WTC11 (cell line): Measurements from ENCODE around the gene SLC6A14. TPM values are rescaled to one million over a fixed set of nuclear protein-coding genes. Genes with fewer than 3 reads are reported as not detected.

Experiments
- ATAC-seq: fragments of 200-7000 bp; cut with Tn5 transposase; 2 replicates; pipeline ENCODE4 v1.10.0; 2021; ENCODE audit warnings: mild to moderate bottlenecking, moderate library complexity
- CTCF ChIA-PET: fragments of 300-600 bp; sonication (Branson Sonifier 250); formaldehyde crosslinking; loops from one replicate; lab custom pipeline; 2021; ENCODE audit warnings: antibody characterized with exemption; lab: Charles Lee
- POLR2A ChIA-PET: fragments of 350-600 bp; sonication (Branson Sonifier 250); formaldehyde crosslinking; loops from one replicate; lab custom pipeline; 2021; ENCODE audit warnings: antibody characterized with exemption; lab: Charles Lee
- DNase-seq: peaks from one replicate; pipeline ENCODE4 v3.0.0; 2021; ENCODE audit warnings: low spot score
- H3K27ac Mint-ChIP-seq: 2 replicates; pipeline ENCODE4 v1.8.0; 2021; ENCODE audit warnings: mixed read lengths
- H3K27me3 Mint-ChIP-seq: 2 replicates; pipeline ENCODE4 v1.8.0; 2021; ENCODE audit warnings: low read depth, mild to moderate bottlenecking, moderate library complexity, mixed read lengths
- H3K36me3 Mint-ChIP-seq: 2 replicates; pipeline ENCODE4 v1.8.0; 2021; ENCODE audit warnings: mixed read lengths
- H3K4me1 Mint-ChIP-seq: 2 replicates; pipeline ENCODE4 v1.8.0; 2022; ENCODE audit warnings: mixed read lengths
- H3K4me3 Mint-ChIP-seq: 2 replicates; pipeline ENCODE4 v1.8.0; 2021; ENCODE audit warnings: mild to moderate bottlenecking, moderate library complexity, mixed read lengths
- H3K9me3 Mint-ChIP-seq: 2 replicates; pipeline ENCODE4 v1.8.0; 2021; ENCODE audit warnings: mixed read lengths
- AR ChIP-seq: fragments of 250-450 bp; sonication (Bioruptor Pico); IDR thresholded peaks from 2 replicates; pipeline ENCODE4 v1.9.0; 2021; ENCODE audit warnings: mild to moderate bottlenecking
- ATF1 ChIP-seq: sonication (generic); formaldehyde crosslinking; IDR thresholded peaks from 2 replicates; pipeline ENCODE4 v1.8.1; 2023; ENCODE audit warnings: mild to moderate bottlenecking, moderate library complexity, missing genetic modification reagents
- ELF4 ChIP-seq: sonication (generic); formaldehyde crosslinking; IDR thresholded peaks from 2 replicates; pipeline ENCODE4 v1.8.1; 2022; ENCODE audit warnings: low read depth, mild to moderate bottlenecking, moderate library complexity, missing genetic modification reagents
- ERG ChIP-seq: fragments of 250-450 bp; sonication (Bioruptor Pico); IDR thresholded peaks from 2 replicates; pipeline ENCODE4 v1.8.0; 2021; ENCODE audit warnings: mild to moderate bottlenecking
- ETV6 ChIP-seq: sonication (generic); formaldehyde crosslinking; IDR thresholded peaks from 2 replicates; pipeline ENCODE4 v1.8.1; 2022; ENCODE audit warnings: mild to moderate bottlenecking, missing genetic modification reagents
- FOXK1 ChIP-seq: sonication (generic); formaldehyde crosslinking; IDR thresholded peaks from 2 replicates; pipeline ENCODE4 v1.8.0; 2022; ENCODE audit warnings: mild to moderate bottlenecking, moderate library complexity, missing genetic modification reagents
- HMGXB4 ChIP-seq: sonication (generic); formaldehyde crosslinking; IDR thresholded peaks from 2 replicates; pipeline ENCODE4 v1.8.1; 2023; ENCODE audit warnings: mild to moderate bottlenecking, moderate library complexity, missing genetic modification reagents
- JAZF1 ChIP-seq: fragments of 250-450 bp; sonication (Bioruptor Pico); IDR thresholded peaks from 2 replicates; pipeline ENCODE4 v1.9.0; 2021; ENCODE audit warnings: moderate library complexity, mild to moderate bottlenecking, inconsistent platforms
- JUN ChIP-seq: sonication (generic); formaldehyde crosslinking; IDR thresholded peaks from 2 replicates; pipeline ENCODE4 v1.8.0; 2023; ENCODE audit warnings: mild to moderate bottlenecking, missing genetic modification reagents
- MAX ChIP-seq: sonication (generic); formaldehyde crosslinking; IDR thresholded peaks from 2 replicates; pipeline ENCODE4 v1.8.0; 2022; ENCODE audit warnings: mild to moderate bottlenecking, missing genetic modification reagents
- MYBL2 ChIP-seq: sonication (generic); formaldehyde crosslinking; IDR thresholded peaks from 2 replicates; pipeline ENCODE4 v1.8.1; 2023; ENCODE audit warnings: mild to moderate bottlenecking, moderate library complexity, missing genetic modification reagents
- NR1H2 ChIP-seq: sonication (generic); formaldehyde crosslinking; IDR thresholded peaks from 2 replicates; pipeline ENCODE4 v1.9.0; 2021; ENCODE audit warnings: mild to moderate bottlenecking, moderate library complexity, missing genetic modification reagents
- SMAD3 ChIP-seq: sonication (generic); formaldehyde crosslinking; IDR thresholded peaks from 2 replicates; pipeline ENCODE4 v1.8.0; 2022; ENCODE audit warnings: missing genetic modification reagents, mild to moderate bottlenecking, borderline replicate concordance
- SMAD4 ChIP-seq: sonication (generic); formaldehyde crosslinking; IDR thresholded peaks from 2 replicates; pipeline ENCODE4 v1.8.0; 2022; ENCODE audit warnings: mild to moderate bottlenecking, missing genetic modification reagents
- TEAD4 ChIP-seq: sonication (generic); formaldehyde crosslinking; IDR thresholded peaks from 2 replicates; pipeline ENCODE4 v1.8.0; 2022; ENCODE audit warnings: mild to moderate bottlenecking, missing genetic modification reagents
- ZBTB21 ChIP-seq: sonication (generic); formaldehyde crosslinking; IDR thresholded peaks from 2 replicates; pipeline ENCODE4 v1.8.1; 2023; ENCODE audit warnings: mild to moderate bottlenecking, missing genetic modification reagents, borderline replicate concordance
- ZNF281 ChIP-seq: sonication (generic); formaldehyde crosslinking; IDR thresholded peaks from 2 replicates; pipeline ENCODE4 v1.8.0; 2023; ENCODE audit warnings: mild to moderate bottlenecking, missing genetic modification reagents
- ZNF671 ChIP-seq: fragments of 250-450 bp; sonication (Bioruptor Pico); IDR thresholded peaks from 2 replicates; pipeline ENCODE4 v1.8.0; 2021; ENCODE audit warnings: mild to moderate bottlenecking
- ZSCAN18 ChIP-seq: fragments of 250-450 bp; sonication (Bioruptor Pico); IDR thresholded peaks from 2 replicates; pipeline ENCODE4 v2.1.2; 2022; ENCODE audit warnings: mild to moderate bottlenecking, moderate library complexity
- total RNA-seq: library from RNA; stranded (reverse); gene quantifications from 3 replicates; pipeline ENCODE4 v1.2.3, GENCODE V29; 2021

SLC6A14 gene
- total RNA-seq, 1 experiment from 2014 or later = 0.07 TPM

- ATAC-seq = no peak
- POLR2A ChIA-PET = no interaction called here
- H3K4me3 Mint-ChIP-seq = no peak overlapping the region
- H3K4me1 Mint-ChIP-seq = no peaks in the 10 kb centered on the region
- H3K27ac Mint-ChIP-seq = no peak overlapping the region
- H3K36me3 Mint-ChIP-seq = no peaks in the 10 kb centered on the region
- H3K27me3 Mint-ChIP-seq = no peaks in the 10 kb centered on the region
- no peak for TF ChIP-seq ATF1 (CRISPR knock-in tag)
- TF ChIP-seq JUN (CRISPR knock-in tag) = no peak
- no peak for TF ChIP-seq ZNF671 (CRISPR knock-in tag)
- TF ChIP-seq ETV6 (CRISPR knock-in tag) = no peak
- TF ChIP-seq HMGXB4 = no peak
- no peak for TF ChIP-seq MYBL2 (CRISPR knock-in tag)
- no peak for TF ChIP-seq SMAD4 (CRISPR knock-in tag)
- TF ChIP-seq NR1H2 = no peak
- TF ChIP-seq ZSCAN18 (CRISPR knock-in tag) = no peak
- TF ChIP-seq ERG (CRISPR knock-in tag) = no peak
- TF ChIP-seq TEAD4 = no peak
- no peak for TF ChIP-seq MAX (CRISPR knock-in tag)
- TF ChIP-seq JAZF1 (CRISPR knock-in tag) = no peak
- TF ChIP-seq ZBTB21 (CRISPR knock-in tag) = no peak
- no peak for TF ChIP-seq AR (CRISPR knock-in tag)
- TF ChIP-seq ELF4 (CRISPR knock-in tag) = no peak
- no peak for TF ChIP-seq SMAD3
- no peak for TF ChIP-seq FOXK1 (CRISPR knock-in tag)
- no peak for TF ChIP-seq ZNF281
- CTCF ChIA-PET = no interaction called here
- H3K9me3 Mint-ChIP-seq = no peaks in the 10 kb centered on the region
- DNase-seq = no peak
Observed at GRCh38 chrX:116417968-116418367, 18.4 kb upstream of the SLC6A14 start.
